Natural killer cell (primary cell): ENCODE results near the gene SLC7A14. TPM values are rescaled to one million over a fixed set of nuclear protein-coding genes. Genes with fewer than 3 reads are reported as not detected.

Experiments
- ATAC-seq, 3 donors: fragments of 150-1000 bp in 2 of 3; fragments of 200-7000 bp in 1 of 3; cut with Tn5 transposase; 1 replicate in 1 of 3; 2 replicates in 2 of 3; pipeline ENCODE4 v1.10.0; 2021; ENCODE audit warnings: mild to moderate bottlenecking in 2 of 3, moderate library complexity in 2 of 3
- DNase-seq, 2 donors: peaks; one replicate each; pipeline versions ENCODE4 v3.0.0 to v3.0.0-alpha.2; 2013 to 2021; ENCODE audit warnings: mixed read lengths in 1 of 2
- H3K27ac ChIP-seq: one replicate; pipeline ENCODE4 v1.5.1; 2013; ENCODE audit warnings: mild to moderate bottlenecking, low read length
- H3K27me3 ChIP-seq: one replicate; pipeline ENCODE4 v1.6.1; 2013; ENCODE audit warnings: low read length; ENCODE audit not compliant: control insufficient read depth, insufficient read depth
- H3K36me3 ChIP-seq: one replicate; pipeline ENCODE4 v1.6.1; 2013; ENCODE audit warnings: low read length; ENCODE audit not compliant: control insufficient read depth, insufficient read depth
- H3K4me1 ChIP-seq: one replicate; pipeline ENCODE4 v1.6.1; 2013; ENCODE audit warnings: low read length; ENCODE audit not compliant: control insufficient read depth, insufficient read depth
- H3K4me3 ChIP-seq: one replicate; pipeline ENCODE4 v1.5.1; 2013; ENCODE audit warnings: low read length
- H3K9me3 ChIP-seq: one replicate; pipeline ENCODE4 v1.6.1; 2013; ENCODE audit warnings: low read length; ENCODE audit not compliant: control insufficient read depth, insufficient read depth
- H3K27ac Mint-ChIP-seq, 2 donors: one replicate each; pipeline ENCODE4 v1.8.0; 2022; ENCODE audit warnings: mild to moderate bottlenecking in 2 of 2, mixed read lengths in 2 of 2, moderate library complexity in 1 of 2
- H3K27me3 Mint-ChIP-seq, 2 donors: one replicate each; pipeline ENCODE4 v1.8.0; 2022; ENCODE audit warnings: low read depth in 2 of 2, mixed read lengths in 2 of 2
- H3K36me3 Mint-ChIP-seq: one replicate; pipeline ENCODE4 v1.8.0; 2022; ENCODE audit warnings: mixed read lengths
- H3K4me1 Mint-ChIP-seq, 2 donors: one replicate each; pipeline ENCODE4 v1.8.0; 2022; ENCODE audit warnings: mixed read lengths in 2 of 2
- H3K4me3 Mint-ChIP-seq: one replicate; pipeline ENCODE4 v1.8.0; 2022; ENCODE audit warnings: mild to moderate bottlenecking, moderate library complexity, mixed read lengths
- H3K9me3 Mint-ChIP-seq, 2 donors: one replicate each; pipeline ENCODE4 v1.8.0; 2022; ENCODE audit warnings: mixed read lengths in 2 of 2
- WGBS: methylation state at CpG from one replicate; pipeline ENCODE4 v1.1.7; 2013; ENCODE audit warnings: missing lambda C conversion rate; ENCODE audit not compliant: insufficient coverage; 5-methylcytosine and 5-hydroxymethylcytosine counted together
- intact Hi-C: fragments of 100-400 bp; cut with micrococcal nuclease; formaldehyde crosslinking; loops from one replicate; pipeline ENCODE4 v1.14.2; 2022
- total RNA-seq, 4 donors: library from RNA; stranded (reverse); fragments of 120-200 nt in 1 of 4; gene quantifications; one replicate each; pipeline versions ENCODE4 v1.2.3 to v1.2.4, GENCODE V29; 2013 to 2022
- TF ChIP-seq, protein P1 (sequence below): fragments of 200-600 bp; IDR thresholded peaks from one replicate; pipeline ENCODE4 v1.8.0; 2022; ENCODE audit warnings: antibody characterized with exemption

Gene SLC7A14
- total RNA-seq, 3 donors from 2014 or later (not counting 1 experiment from before 2014, with no cell fraction given): not detected

DNA sequence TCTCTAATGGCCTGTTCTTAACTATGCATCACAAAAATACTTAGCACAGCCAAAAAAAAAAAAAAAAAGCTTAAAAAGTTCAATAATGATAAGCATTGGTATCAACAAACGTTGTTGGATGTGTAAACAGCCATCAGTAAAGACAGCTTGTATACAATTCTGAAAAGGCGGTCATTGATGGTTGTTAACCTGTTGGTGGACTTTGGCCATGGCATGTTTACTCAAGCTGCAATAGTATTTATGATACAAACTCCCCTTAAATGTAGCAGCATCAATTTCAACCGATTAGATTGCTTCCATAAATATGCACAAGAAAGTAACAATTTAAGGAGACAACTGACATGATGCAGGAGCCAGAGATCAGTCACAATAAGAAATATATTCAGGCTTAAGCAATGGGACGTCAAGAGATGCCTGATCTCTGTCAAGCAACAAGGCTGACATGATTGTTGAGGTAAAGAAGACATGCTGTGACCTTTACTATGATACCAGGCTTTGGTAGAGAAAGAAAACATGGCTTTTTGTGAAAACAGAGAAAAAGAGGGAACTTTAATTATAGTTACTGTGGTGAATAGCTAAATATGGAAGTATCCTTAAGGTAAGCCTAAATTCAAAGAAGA, 14.2 kb upstream of the SLC7A14 start:
- no peaks in the 10 kb centered on the region for H3K9me3 Mint-ChIP-seq
- H3K27me3 ChIP-seq: no peaks in the 10 kb centered on the region
- DNase-seq: no peak
- no peaks in the 10 kb centered on the region for H3K4me1 ChIP-seq
- intact Hi-C loops: no loop called here
- H3K36me3 ChIP-seq: no peaks in the 10 kb centered on the region
- no peak for ATAC-seq
- H3K27me3 Mint-ChIP-seq: peaks cover 11 to 39% of the 10 kb centered on the region in 2 donors
- TF ChIP-seq, protein P1, sequence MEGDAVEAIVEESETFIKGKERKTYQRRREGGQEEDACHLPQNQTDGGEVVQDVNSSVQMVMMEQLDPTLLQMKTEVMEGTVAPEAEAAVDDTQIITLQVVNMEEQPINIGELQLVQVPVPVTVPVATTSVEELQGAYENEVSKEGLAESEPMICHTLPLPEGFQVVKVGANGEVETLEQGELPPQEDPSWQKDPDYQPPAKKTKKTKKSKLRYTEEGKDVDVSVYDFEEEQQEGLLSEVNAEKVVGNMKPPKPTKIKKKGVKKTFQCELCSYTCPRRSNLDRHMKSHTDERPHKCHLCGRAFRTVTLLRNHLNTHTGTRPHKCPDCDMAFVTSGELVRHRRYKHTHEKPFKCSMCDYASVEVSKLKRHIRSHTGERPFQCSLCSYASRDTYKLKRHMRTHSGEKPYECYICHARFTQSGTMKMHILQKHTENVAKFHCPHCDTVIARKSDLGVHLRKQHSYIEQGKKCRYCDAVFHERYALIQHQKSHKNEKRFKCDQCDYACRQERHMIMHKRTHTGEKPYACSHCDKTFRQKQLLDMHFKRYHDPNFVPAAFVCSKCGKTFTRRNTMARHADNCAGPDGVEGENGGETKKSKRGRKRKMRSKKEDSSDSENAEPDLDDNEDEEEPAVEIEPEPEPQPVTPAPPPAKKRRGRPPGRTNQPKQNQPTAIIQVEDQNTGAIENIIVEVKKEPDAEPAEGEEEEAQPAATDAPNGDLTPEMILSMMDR: no peak
- H3K27ac ChIP-seq: no peak overlapping the region
- WGBS: 53% methylated on average over 4 of the region's 4 CpGs
- H3K27ac Mint-ChIP-seq: no peak overlapping the region
- no peaks in the 10 kb centered on the region for H3K4me1 Mint-ChIP-seq
- no peak overlapping the region for H3K4me3 Mint-ChIP-seq
- H3K36me3 Mint-ChIP-seq: no peaks in the 10 kb centered on the region
- no peak overlapping the region for H3K4me3 ChIP-seq
- no peaks in the 10 kb centered on the region for H3K9me3 ChIP-seq

DNA sequence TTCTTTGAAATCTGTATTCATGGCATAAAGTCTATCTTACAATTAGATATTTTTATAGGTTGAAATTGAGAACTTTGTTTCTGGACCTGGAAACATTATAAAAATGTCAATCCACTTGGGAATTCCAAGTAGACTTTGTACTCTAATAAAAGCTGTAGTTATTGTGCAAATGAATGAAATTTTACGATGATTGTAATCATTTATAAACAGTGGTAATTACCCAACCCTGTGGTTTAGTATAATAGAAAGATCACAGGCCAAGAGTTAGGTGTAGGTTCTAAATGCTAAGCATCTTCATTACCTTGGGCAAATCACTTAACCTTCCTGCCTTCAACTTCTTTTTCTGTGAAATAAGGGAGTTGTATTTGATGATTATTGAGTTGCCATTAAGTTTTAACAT, 13.2 kb upstream of the SLC7A14 start:
- Mint-ChIP-seq H3K9me3 (no peaks in the 10 kb centered on the region), H3K4me3 (no peak overlapping the region), H3K36me3 (no peaks in the 10 kb centered on the region), H3K4me1 (no peaks in the 10 kb centered on the region), H3K27ac (no peak overlapping the region), H3K27me3 (peaks cover 15 to 32% of the 10 kb centered on the region in 2 donors)
- DNase-seq: no peak
- Histone ChIP-seq H3K27ac (no peak overlapping the region), H3K9me3 (no peaks in the 10 kb centered on the region), H3K4me3 (no peak overlapping the region), H3K36me3 (no peaks in the 10 kb centered on the region), H3K27me3 (no peaks in the 10 kb centered on the region), H3K4me1 (no peaks in the 10 kb centered on the region)
- no CpG with 5 or more reads among the region's 1 CpG for WGBS
- intact Hi-C loops: no loop called here
- TF ChIP-seq, protein P1: no peak
- ATAC-seq: no peak

DNA sequence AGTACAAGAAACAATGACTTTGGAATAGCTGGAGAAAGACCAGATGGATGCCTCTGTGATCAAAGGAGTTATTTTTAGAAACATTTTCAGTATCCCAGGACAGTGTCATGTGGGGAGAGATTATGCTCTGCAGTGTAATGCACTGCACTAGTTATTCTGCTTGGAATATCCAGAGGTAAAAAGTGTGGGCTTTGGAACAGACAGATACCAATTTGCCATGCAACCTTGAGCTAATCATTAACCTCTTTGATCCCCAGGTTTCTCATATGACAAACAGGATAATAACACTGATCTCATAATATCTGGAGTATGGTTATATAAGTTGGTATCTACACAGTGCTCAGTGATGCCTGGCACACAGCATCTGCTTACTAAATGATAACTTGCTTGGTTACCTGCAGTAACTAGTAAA, 12.2 kb upstream of the SLC7A14 start:
- no peak overlapping the region for H3K27ac Mint-ChIP-seq
- intact Hi-C loops: no loop called here

More for the DNA sequence above, 12.2 kb upstream of the SLC7A14 start:
- H3K9me3 ChIP-seq: no peaks in the 10 kb centered on the region
- no peak overlapping the region for H3K4me3 ChIP-seq
- no peaks in the 10 kb centered on the region for H3K4me1 ChIP-seq
- H3K9me3 Mint-ChIP-seq: no peaks in the 10 kb centered on the region
- H3K36me3 ChIP-seq: no peaks in the 10 kb centered on the region
- no peak overlapping the region for H3K27ac ChIP-seq
- DNase-seq: no peak
- TF ChIP-seq, protein P1: no peak
- H3K4me1 Mint-ChIP-seq: no peaks in the 10 kb centered on the region
- H3K27me3 Mint-ChIP-seq: peaks cover 15 to 22% of the 10 kb centered on the region in 2 donors
- H3K27me3 ChIP-seq: no peaks in the 10 kb centered on the region
- H3K36me3 Mint-ChIP-seq: no peaks in the 10 kb centered on the region
- no peak overlapping the region for H3K4me3 Mint-ChIP-seq
- no peak for ATAC-seq
